LHCN-M2 (cell line): ENCODE results near the gene P3H3. TPM values are rescaled to one million over a fixed set of nuclear protein-coding genes. Genes with fewer than 3 reads are reported as not detected.

Source experiments
- DNase-seq: peaks from one replicate; pipeline ENCODE4 v3.0.0-alpha.2; 2012; ENCODE audit warnings: low read depth
- total RNA-seq: library from RNA; depleted of rRNA; stranded (reverse); fragments of >200 nt; gene quantifications from 2 replicates; pipeline ENCODE4 v1.2.3, GENCODE V29; 2014

P3H3 gene
- total RNA-seq, 1 experiment from 2014 or later, result 47.6 TPM

GRCh38 chr12:6826125-6826733 is 2.0 kb upstream of the P3H3 start:
- no peak for DNase-seq

DNA sequence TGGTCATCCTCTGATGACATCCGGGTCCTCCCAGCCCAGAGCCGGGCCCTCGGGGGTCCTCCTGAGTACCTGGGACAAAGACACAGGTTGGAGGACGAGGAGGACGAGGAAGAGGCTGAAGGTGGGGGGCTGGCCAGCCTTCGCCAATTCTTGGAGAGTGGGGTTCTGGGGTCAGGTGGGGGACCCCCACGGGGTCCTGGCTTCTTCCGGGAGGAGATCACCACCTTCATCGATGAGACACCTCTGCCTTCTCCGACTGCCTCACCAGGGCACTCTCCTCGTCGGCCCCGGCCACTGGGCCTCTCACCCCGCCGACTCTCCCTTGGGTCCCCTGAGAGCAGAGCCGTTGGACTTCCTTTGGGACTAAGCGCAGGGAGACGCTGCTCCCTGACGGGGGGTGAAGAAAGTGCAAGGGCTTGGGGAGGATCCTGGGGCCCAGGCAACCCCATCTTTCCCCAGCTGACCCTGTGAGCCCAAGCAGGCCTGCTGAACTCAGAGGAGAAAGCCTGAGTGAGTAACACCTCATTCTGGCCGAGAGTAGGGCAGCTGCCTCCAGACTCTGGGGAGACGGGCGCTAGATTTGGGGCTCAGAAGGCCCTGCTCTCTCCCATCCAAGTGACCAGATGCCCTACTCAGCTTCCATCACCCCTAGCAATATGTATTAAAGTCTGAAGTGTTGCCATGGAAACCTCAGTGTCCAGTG is 1.3 kb upstream of the P3H3 start:
- DNase-seq, result no peak

- DNase-seq, result peak; percentile 84
Measured at GRCh38 chr12:6827437-6827911, 733 bp upstream of the P3H3 start.

- peak; percentile 43 for DNase-seq
Measured at GRCh38 chr12:6828781-6829535, 751 bp downstream of the P3H3 start.

DNA sequence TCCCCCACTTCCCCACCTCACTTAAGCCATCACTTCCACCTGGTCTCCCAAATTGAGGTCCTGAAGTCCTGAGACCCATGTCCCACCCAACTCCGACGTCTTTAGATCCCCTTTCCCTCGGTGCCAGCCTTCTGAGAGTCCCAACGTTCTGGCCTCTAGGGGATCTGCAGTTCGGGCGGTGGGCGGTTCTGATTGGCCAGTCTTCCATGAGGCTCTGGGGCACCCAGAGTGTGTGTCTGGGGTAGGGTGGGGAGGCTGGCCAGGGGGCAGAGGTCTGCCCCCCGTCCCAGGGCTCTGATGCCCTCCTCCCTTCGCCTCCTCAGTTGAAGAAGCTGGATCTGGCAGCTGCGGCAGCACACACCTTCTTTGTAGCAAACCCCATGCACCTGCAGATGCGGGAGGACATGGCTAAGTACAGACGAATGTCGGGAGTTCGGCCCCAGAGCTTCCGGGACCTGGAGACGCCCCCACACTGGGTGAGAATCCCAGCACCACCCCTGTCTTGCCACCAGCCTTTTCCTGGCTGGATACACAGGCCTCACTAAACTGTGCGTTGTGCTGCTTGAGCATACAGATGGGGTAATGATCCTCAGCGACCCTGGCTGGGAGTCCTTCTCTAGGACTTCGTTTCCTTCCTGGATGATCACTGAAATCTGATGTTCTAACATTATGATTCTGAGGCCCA is 1.5 kb downstream of the P3H3 start:
- DNase-seq, result no peak

DNA sequence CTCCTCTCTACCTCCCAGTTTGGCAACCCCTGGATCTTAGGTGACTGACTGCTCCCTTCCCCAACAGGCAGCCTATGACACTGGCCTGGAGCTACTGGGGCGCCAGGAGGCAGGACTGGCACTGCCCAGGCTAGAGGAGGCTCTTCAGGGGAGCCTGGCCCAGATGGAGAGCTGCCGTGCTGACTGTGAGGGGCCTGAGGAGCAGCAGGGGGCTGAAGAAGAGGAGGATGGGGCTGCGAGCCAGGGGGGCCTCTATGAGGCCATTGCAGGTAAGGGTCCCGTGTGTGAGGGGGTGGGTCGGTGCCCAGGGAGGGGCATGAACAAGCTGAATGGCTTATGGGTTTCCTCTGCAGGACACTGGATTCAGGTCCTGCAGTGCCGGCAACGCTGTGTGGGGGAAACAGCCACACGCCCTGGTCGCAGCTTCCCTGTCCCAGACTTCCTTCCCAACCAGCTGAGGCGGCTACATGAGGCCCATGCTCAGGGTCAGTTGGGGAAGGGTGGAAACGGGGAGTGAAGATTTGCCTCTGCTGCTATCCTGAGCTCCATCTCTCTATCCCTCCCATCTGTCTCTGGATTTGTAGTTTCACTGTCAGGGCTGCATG is 2.2 kb downstream of the P3H3 start:
- no peak for DNase-seq

DNA sequence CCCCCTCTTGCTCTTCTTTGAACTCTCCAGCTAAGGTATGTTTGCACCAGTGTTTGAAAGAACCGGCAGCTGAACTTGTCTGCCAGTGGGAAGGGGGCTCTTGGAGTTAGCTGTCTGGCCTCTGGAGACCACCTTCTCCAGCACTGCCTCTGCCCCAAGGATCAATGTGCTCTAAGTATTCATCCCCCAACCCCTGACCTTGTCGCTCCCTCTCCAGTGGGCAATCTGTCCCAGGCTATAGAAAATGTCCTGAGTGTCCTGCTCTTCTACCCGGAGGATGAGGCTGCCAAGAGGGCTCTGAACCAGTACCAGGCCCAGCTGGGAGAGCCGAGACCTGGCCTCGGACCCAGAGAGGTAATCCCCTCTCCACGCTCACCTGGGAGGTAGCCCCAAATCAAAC is 2.8 kb downstream of the P3H3 start:
- DNase-seq, result no peak

DNA sequence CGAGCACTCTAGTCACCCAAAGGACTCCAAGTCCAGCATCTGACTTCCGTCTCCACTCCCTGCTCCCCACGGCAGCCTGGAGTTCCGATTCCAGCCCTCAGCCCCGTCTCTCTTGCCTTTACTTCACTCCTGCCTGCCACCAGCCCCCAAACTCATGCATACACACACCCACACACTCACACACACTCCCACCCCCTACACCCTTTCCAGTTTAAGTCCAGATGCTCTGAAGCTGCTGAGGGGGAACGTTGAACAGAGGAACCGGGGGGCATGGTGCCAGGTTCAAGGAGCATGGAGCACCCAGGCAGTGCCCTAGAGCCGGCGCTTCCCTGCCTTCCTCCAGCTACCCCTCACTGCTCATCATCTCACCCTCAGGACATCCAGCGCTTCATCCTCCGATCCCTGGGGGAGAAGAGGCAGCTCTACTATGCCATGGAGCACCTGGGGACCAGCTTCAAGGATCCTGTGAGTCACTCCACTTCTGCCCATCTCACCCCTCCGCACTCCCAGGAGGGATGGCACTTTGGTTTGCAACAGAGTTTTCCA is 3.3 kb downstream of the P3H3 start:
- no peak for DNase-seq

GRCh38 chr12:6832125-6832524 is 3.9 kb downstream of the P3H3 start:
- no peak for DNase-seq

- no peak for DNase-seq
Measured at GRCh38 chr12:6833189-6833890, 5.1 kb downstream of the P3H3 start.

- DNase-seq, result no peak
Measured at GRCh38 chr12:6834254-6834653, 6.0 kb downstream of the P3H3 start.

DNA sequence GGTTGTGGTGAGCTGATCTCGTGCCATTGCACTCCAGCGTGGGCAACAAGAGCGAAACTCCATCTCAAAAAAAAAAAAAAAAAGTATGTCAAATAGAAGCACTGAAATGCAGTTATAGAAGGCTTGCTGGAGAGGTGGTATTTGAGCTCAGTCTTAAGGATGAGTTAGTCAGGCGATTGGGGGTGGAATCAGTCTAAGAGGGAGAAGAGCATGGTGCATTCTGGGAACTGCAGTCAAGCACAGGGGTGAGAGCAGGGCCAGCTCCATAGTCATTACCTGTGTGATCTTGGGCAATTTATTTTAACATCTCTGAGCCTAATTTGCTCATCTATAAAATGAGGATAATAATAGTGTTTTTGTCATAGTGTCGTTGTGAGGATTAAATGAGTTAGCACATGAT is 6.7 kb downstream of the P3H3 start:
- no peak for DNase-seq

- DNase-seq, result no peak
Measured at GRCh38 chr12:6836851-6837250, 8.6 kb downstream of the P3H3 start.

DNA sequence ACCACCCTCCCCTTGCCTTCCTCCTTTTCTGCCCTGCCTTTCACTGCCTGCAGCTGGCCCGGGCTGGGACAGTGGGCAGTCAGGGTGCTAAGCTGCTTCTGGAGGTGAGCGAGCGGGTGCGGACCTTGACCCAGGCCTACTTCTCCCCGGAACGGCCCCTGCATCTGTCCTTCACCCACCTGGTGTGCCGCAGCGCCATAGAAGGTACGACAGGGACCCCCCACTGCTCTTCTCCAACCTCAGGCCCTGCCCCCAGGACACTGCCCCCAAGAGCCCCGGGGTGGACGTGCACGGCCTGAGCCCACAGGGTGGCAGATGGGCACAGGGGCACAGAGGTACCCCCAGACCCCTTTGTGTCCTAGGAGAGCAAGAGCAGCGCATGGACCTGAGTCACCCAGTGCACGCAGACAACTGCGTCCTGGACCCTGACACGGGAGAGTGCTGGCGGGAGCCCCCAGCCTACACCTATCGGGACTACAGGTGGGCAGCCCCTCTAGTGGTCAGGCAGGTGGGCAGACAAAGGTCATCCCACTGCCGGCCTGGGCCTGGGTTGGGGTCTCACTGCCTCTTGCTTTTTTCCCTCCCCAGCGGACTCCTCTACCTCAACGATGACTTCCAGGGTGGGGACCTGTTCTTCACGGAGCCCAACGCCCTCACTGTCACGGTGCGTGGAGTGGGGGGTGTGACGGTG is 9.3 kb downstream of the P3H3 start:
- DNase-seq, result no peak

GRCh38 chr12:6838854-6839253 is 10.6 kb downstream of the P3H3 start:
- DNase-seq, result no peak

- DNase-seq, result no peak
Measured at GRCh38 chr12:6839482-6840201, 11.4 kb downstream of the P3H3 start.

DNA sequence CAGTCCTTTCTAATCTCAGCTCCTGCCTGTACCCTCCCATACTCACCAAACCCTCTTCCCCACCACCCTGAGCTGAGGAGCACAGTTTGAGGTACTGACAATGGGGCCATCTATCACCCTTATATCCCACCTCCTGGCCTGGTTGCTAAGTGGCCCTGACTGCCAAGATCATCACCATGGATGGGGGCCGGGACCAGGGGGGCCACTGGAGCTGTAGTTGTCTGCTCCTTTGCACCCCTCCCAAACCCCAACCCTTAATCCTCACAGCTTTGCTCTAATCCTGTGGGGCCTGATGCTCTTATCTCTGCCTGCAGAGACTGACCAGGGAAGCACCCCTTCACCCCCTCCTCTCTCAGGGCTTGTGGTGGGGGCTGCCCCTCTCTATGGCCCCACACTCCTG is 12.1 kb downstream of the P3H3 start:
- DNase-seq, result no peak

DNA sequence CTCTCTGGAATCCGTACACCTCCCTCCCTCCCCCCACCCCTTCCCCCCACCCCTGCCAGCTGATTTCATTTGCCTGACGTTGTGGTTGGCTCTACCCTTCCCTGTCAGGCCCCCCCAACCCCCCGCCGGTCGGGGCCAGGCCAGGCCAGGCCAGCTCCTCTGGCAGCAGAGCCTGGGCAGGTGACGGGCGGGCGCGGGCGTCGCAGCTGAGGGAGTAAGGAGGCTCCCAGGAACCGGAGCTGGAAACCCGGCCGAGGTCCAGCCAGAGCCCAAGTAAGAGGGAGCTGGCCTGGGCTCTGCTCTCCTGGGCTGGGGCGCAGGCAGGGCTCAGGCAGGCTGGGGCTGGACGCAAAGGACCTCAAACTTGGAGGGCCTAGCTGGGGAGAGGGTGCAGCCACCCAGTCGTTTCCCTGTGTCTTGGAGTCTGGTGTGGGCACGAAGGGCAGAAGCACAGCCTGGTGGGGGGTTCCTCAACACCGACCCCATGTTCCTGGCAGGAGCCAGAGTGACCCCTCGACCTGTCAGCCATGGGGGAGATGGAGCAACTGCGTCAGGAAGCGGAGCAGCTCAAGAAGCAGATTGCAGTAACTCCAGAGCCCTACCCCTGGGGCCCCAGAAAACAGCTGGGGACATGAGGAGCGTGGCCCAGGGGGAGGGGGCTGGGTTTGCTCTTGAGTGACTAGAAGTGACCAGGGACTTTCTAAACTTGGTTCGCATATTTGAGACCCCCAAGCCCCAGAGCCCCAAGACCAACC is 12.7 kb downstream of the P3H3 start, which contains the start of gene GNB3:
Gene GNB3, plus strand, starts transcription at position 165 of the 755 bp plus-strand sequence. Its CDS starts 363 bp downstream, at position 528.
- DNase-seq, result no peak

DNA sequence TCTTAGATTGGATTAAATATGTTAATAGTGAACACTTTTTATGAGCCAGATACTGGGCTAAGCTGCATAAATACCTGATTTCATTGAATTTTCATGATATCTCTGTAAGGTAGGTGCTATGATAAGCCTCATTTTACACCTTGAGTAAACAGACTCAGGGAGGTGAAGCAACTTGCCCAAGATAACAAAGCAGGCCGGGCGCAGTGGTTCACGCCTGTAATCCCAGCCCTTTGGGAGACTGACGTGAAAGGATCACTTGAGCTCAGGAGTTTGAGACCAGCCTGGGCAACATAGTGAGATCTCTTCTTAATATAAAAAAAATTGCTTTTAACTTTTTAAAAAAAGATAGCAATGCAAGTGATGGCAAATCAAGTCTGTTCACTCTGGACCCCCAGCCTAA is 13.9 kb downstream of the P3H3 start:
- DNase-seq, result no peak
